Umbilical cord (tissue), 2 donors: ENCODE data around the gene ST13. TPM values are rescaled to one million over a fixed set of nuclear protein-coding genes. Genes with fewer than 3 reads are reported as not detected.
"Not testable (repeated sequence)": the region's sequence is repeated elsewhere in the genome, so short reads cannot be mapped to it uniquely, and the experiment has no call there.

Source experiments
- DNase-seq: peaks from one replicate; pipeline ENCODE4 v3.0.0-alpha.2; 2015; ENCODE audit warnings: low spot score
- total RNA-seq: library from RNA; depleted of rRNA; stranded (reverse); fragments of >200 nt; gene quantifications from one replicate; pipeline ENCODE4 v1.2.3, GENCODE V29; 2014; ENCODE audit warnings: low replicate concordance; ENCODE audit not compliant: insufficient read depth

The ST13 gene
- total RNA-seq, 1 donor from 2014 or later: 177 TPM

GRCh38 chr22:40789131-40789530 lies 67.3 kb downstream of the ST13 start:
- DNase-seq: no peak

GRCh38 chr22:40782521-40782920 lies 73.9 kb downstream of the ST13 start:
- DNase-seq: peak; percentile 51

GRCh38 chr22:40781749-40782148 lies 74.7 kb downstream of the ST13 start:
- not testable (repeated sequence) for DNase-seq

Other genes starting within 250 kb of the ST13 start
- gene MRTFA, start 219.9 kb downstream of the ST13 start, total RNA-seq: 85.2 TPM
- gene MCHR1, start 177.2 kb downstream of the ST13 start, total RNA-seq: 1.4 TPM
- 8.2 TPM for gene SLC25A17, start 37.3 kb downstream of the ST13 start, total RNA-seq
- gene XPNPEP3, start 509 bp upstream of the ST13 start, total RNA-seq: 5.8 TPM
- 3.1 TPM for gene DNAJB7, start 5.5 kb upstream of the ST13 start, total RNA-seq
- 34.2 TPM for gene RBX1, start 94.7 kb upstream of the ST13 start, total RNA-seq
- 72.2 TPM for gene EP300, start 236.0 kb upstream of the ST13 start, total RNA-seq